Measurements from ENCODE around the gene PJVK.
A peak's percentile ranks its signal among the peaks of the same experiment; 100 is the strongest.
"Not testable (repeated sequence)": the region's sequence is repeated elsewhere in the genome, so short reads cannot be mapped to it uniquely, and the experiment has no call there.

Gene PJVK

GRCh38 chr2:178429336-178429735, 21.8 kb upstream of the PJVK start:
- no peak for DNase-seq (ENCODE audit: low spot score)

- DNase-seq (ENCODE audit: low spot score) = no peak
These were observed 14.5 kb upstream of the PJVK start for GRCh38 chr2:178436662-178437061.

- no peak for DNase-seq (ENCODE audit: low spot score)
These were observed 9.8 kb upstream of the PJVK start for GRCh38 chr2:178441426-178441825.

- no peak for DNase-seq (ENCODE audit: low spot score)
These were observed 2.1 kb upstream of the PJVK start for GRCh38 chr2:178448968-178449661.

- no peak for DNase-seq (ENCODE audit: low spot score)
These were observed 1.3 kb upstream of the PJVK start for GRCh38 chr2:178449700-178450523.

- no peak for DNase-seq (ENCODE audit: low spot score)
These were observed 729 bp upstream of the PJVK start for GRCh38 chr2:178450524-178450773.

GRCh38 chr2:178452334-178452733, 1.2 kb downstream of the PJVK start:
- DNase-seq (ENCODE audit: low spot score) = no peak

- DNase-seq (ENCODE audit: low spot score) = no peak
These were observed 1.7 kb downstream of the PJVK start for GRCh38 chr2:178452870-178453269.

GRCh38 chr2:178455947-178456346, 4.8 kb downstream of the PJVK start:
- no peak for DNase-seq (ENCODE audit: low spot score)

- DNase-seq (ENCODE audit: low spot score) = no peak
These were observed 6.3 kb downstream of the PJVK start for GRCh38 chr2:178457390-178457886.

GRCh38 chr2:178469219-178469849, 18.2 kb downstream of the PJVK start:
- DNase-seq (ENCODE audit: low spot score) = no peak

GRCh38 chr2:178471313-178471712, 20.1 kb downstream of the PJVK start:
- DNase-seq (ENCODE audit: low spot score) = not testable (repeated sequence)

- no peak for DNase-seq (ENCODE audit: low spot score)
These were observed 22.2 kb downstream of the PJVK start for GRCh38 chr2:178473373-178473772.

- DNase-seq (ENCODE audit: low spot score) = no peak
These were observed 22.8 kb downstream of the PJVK start for GRCh38 chr2:178473931-178474330.

- no peak for DNase-seq (ENCODE audit: low spot score)
These were observed 23.4 kb downstream of the PJVK start for GRCh38 chr2:178474560-178474959.

GRCh38 chr2:178476477-178476876, 25.3 kb downstream of the PJVK start:
- no peak for DNase-seq (ENCODE audit: low spot score)

- no peak for DNase-seq (ENCODE audit: low spot score)
These were observed 26.4 kb downstream of the PJVK start for GRCh38 chr2:178477443-178478129.

- peak; percentile 3 for DNase-seq (ENCODE audit: low spot score)
These were observed 26.9 kb downstream of the PJVK start for GRCh38 chr2:178478130-178478438.

GRCh38 chr2:178478439-178479274, 27.5 kb downstream of the PJVK start, which contains the start of gene FKBP7:
FKBP7 (minus strand) TSS chr2:178478600; CDS start chr2:178478499, 101 bp downstream.
- peak; percentile 80 for DNase-seq (ENCODE audit: low spot score)

GRCh38 chr2:178479275-178479616, 28.1 kb downstream of the PJVK start:
- no peak for DNase-seq (ENCODE audit: low spot score)

- DNase-seq (ENCODE audit: low spot score) = no peak
These were observed 28.6 kb downstream of the PJVK start for GRCh38 chr2:178479758-178480226.
